Stimulated activated effector memory CD8-positive, alpha-beta T cell treated with anti-CD3 and anti-CD28 coated beads, Interleukin-12 subunit alpha, Interleukin-12 subunit beta, amount 100 ng/mL, for 72 hours (primary cell): ENCODE measurements around the gene CD82.

ENCODE experiments used
- ATAC-seq: fragments of 150-1000 bp; cut with Tn5 transposase; 2 replicates; pipeline ENCODE4 v1.10.0; 2021
- DNase-seq, 2 donors: peaks; one replicate each; pipeline ENCODE4 v3.0.0; 2021 to 2022; ENCODE audit warnings: low spot score in 2 of 2
- H3K27ac Mint-ChIP-seq: one replicate; pipeline ENCODE4 v1.8.0; 2022; ENCODE audit warnings: mild to moderate bottlenecking, mixed read lengths
- H3K36me3 Mint-ChIP-seq: one replicate; pipeline ENCODE4 v1.8.0; 2022; ENCODE audit warnings: mild to moderate bottlenecking, mixed read lengths
- H3K4me1 Mint-ChIP-seq: one replicate; pipeline ENCODE4 v1.8.0; 2022; ENCODE audit warnings: mixed read lengths
- H3K4me3 Mint-ChIP-seq: one replicate; pipeline ENCODE4 v1.8.0; 2022; ENCODE audit warnings: mild to moderate bottlenecking, mixed read lengths
- H3K9me3 Mint-ChIP-seq: one replicate; pipeline ENCODE4 v1.8.0; 2022; ENCODE audit warnings: mixed read lengths

The CD82 gene

GRCh38 chr11:44565211-44565952 lies at the start of gene CD82:
CD82 (plus strand) TSS chr11:44565663; CDS start chr11:44594663, 29,000 bp downstream.
- ATAC-seq, result peak; percentile 86
- peaks cover 44% of the 10 kb centered on the region for H3K4me1 Mint-ChIP-seq
- H3K9me3 Mint-ChIP-seq, result no peaks in the 10 kb centered on the region
- DNase-seq, result peak; percentile 99
- H3K36me3 Mint-ChIP-seq, result peaks cover 36% of the 10 kb centered on the region
- H3K4me3 Mint-ChIP-seq, result peak within 1 kb of the TSS; percentile 85
- H3K27ac Mint-ChIP-seq, result peak within 1 kb of the TSS; percentile 91

GRCh38 chr11:44516688-44517507 lies 48.6 kb upstream of the CD82 start:
- DNase-seq, result no peak
- Mint-ChIP-seq H3K36me3 (no peaks in the 10 kb centered on the region), H3K9me3 (no peaks in the 10 kb centered on the region), H3K4me1 (no peaks in the 10 kb centered on the region), H3K27ac (no peak overlapping the region), H3K4me3 (no peak overlapping the region)
- ATAC-seq, result no peak

- no peak overlapping the region for H3K4me3 Mint-ChIP-seq
- no peaks in the 10 kb centered on the region for H3K9me3 Mint-ChIP-seq
- ATAC-seq, result no peak
- no peak for DNase-seq
- H3K4me1 Mint-ChIP-seq, result no peaks in the 10 kb centered on the region
- H3K36me3 Mint-ChIP-seq, result no peaks in the 10 kb centered on the region
- no peak overlapping the region for H3K27ac Mint-ChIP-seq
Observed at GRCh38 chr11:44517541-44517940, 47.9 kb upstream of the CD82 start.

GRCh38 chr11:44518968-44519550 lies 46.4 kb upstream of the CD82 start:
- Mint-ChIP-seq H3K4me1 (no peaks in the 10 kb centered on the region), H3K27ac (no peak overlapping the region)

GRCh38 chr11:44519989-44520737 lies 45.3 kb upstream of the CD82 start:
- DNase-seq (no peak), ATAC-seq (peak; percentile 4)
- H3K27ac Mint-ChIP-seq, result no peak overlapping the region

More at GRCh38 chr11:44518968-44519550, 46.4 kb upstream of the CD82 start:
- DNase-seq (no peak), ATAC-seq (no peak)
- Mint-ChIP-seq H3K9me3 (no peaks in the 10 kb centered on the region), H3K4me3 (no peak overlapping the region), H3K36me3 (no peaks in the 10 kb centered on the region)

GRCh38 chr11:44521148-44521547 lies 44.3 kb upstream of the CD82 start:
- Mint-ChIP-seq H3K9me3 (no peaks in the 10 kb centered on the region), H3K36me3 (no peaks in the 10 kb centered on the region), H3K4me1 (no peaks in the 10 kb centered on the region), H3K27ac (no peak overlapping the region), H3K4me3 (no peak overlapping the region)
- DNase-seq (no peak), ATAC-seq (no peak)

More at GRCh38 chr11:44519989-44520737, 45.3 kb upstream of the CD82 start:
- no peak overlapping the region for H3K4me3 Mint-ChIP-seq
- no peaks in the 10 kb centered on the region for H3K9me3 Mint-ChIP-seq
- H3K4me1 Mint-ChIP-seq, result no peaks in the 10 kb centered on the region
- no peaks in the 10 kb centered on the region for H3K36me3 Mint-ChIP-seq

- Mint-ChIP-seq H3K4me1 (peaks cover 6% of the 10 kb centered on the region), H3K27ac (no peak overlapping the region), H3K36me3 (peaks cover 3% of the 10 kb centered on the region), H3K9me3 (no peaks in the 10 kb centered on the region), H3K4me3 (no peak overlapping the region)
- DNase-seq (no peak), ATAC-seq (no peak)
Observed at GRCh38 chr11:44522294-44522693, 43.2 kb upstream of the CD82 start.

- peaks cover 7% of the 10 kb centered on the region for H3K4me1 Mint-ChIP-seq
- no peaks in the 10 kb centered on the region for H3K9me3 Mint-ChIP-seq
- H3K27ac Mint-ChIP-seq, result no peak overlapping the region
- ATAC-seq, result no peak
- H3K36me3 Mint-ChIP-seq, result peaks cover 5% of the 10 kb centered on the region
- no peak for DNase-seq
- no peak overlapping the region for H3K4me3 Mint-ChIP-seq
Observed at GRCh38 chr11:44524346-44524745, 41.1 kb upstream of the CD82 start.

- Mint-ChIP-seq H3K4me1 (peaks cover 8% of the 10 kb centered on the region), H3K36me3 (peaks cover 5% of the 10 kb centered on the region), H3K4me3 (no peak overlapping the region), H3K27ac (no peak overlapping the region), H3K9me3 (no peaks in the 10 kb centered on the region)
- DNase-seq (no peak), ATAC-seq (no peak)
Observed at GRCh38 chr11:44524751-44525201, 40.7 kb upstream of the CD82 start.

- ATAC-seq (no peak), DNase-seq (no peak)
- Mint-ChIP-seq H3K27ac (peak overlapping the region; percentile 29), H3K36me3 (peaks cover 5% of the 10 kb centered on the region), H3K4me1 (peaks cover 17% of the 10 kb centered on the region), H3K9me3 (no peaks in the 10 kb centered on the region), H3K4me3 (no peak overlapping the region)
Observed at GRCh38 chr11:44525473-44526252, 39.8 kb upstream of the CD82 start.

GRCh38 chr11:44526438-44526837 lies 39.0 kb upstream of the CD82 start:
- Mint-ChIP-seq H3K4me1 (peaks cover 25% of the 10 kb centered on the region), H3K27ac (no peak overlapping the region), H3K36me3 (peaks cover 5% of the 10 kb centered on the region), H3K4me3 (no peak overlapping the region), H3K9me3 (no peaks in the 10 kb centered on the region)
- DNase-seq (no peak), ATAC-seq (no peak)

- Mint-ChIP-seq H3K27ac (no peak overlapping the region), H3K4me3 (no peak overlapping the region), H3K4me1 (peaks cover 29% of the 10 kb centered on the region), H3K36me3 (peaks cover 5% of the 10 kb centered on the region), H3K9me3 (no peaks in the 10 kb centered on the region)
- DNase-seq (no peak), ATAC-seq (no peak)
Observed at GRCh38 chr11:44527476-44527875, 38.0 kb upstream of the CD82 start.

- Mint-ChIP-seq H3K4me1 (peaks cover 29% of the 10 kb centered on the region), H3K36me3 (peaks cover 5% of the 10 kb centered on the region), H3K27ac (peak overlapping the region; percentile 46), H3K9me3 (no peaks in the 10 kb centered on the region), H3K4me3 (no peak overlapping the region)
- ATAC-seq (no peak), DNase-seq (no peak)
Observed at GRCh38 chr11:44528103-44528502, 37.4 kb upstream of the CD82 start.

GRCh38 chr11:44528581-44528980 lies 36.9 kb upstream of the CD82 start:
- DNase-seq (no peak), ATAC-seq (no peak)
- peak overlapping the region; percentile 46 for H3K27ac Mint-ChIP-seq
- no peaks in the 10 kb centered on the region for H3K9me3 Mint-ChIP-seq
- H3K4me1 Mint-ChIP-seq, result peaks cover 29% of the 10 kb centered on the region
- H3K36me3 Mint-ChIP-seq, result peaks cover 5% of the 10 kb centered on the region
- H3K4me3 Mint-ChIP-seq, result no peak overlapping the region
